Stimulated activated CD4-positive, alpha-beta T cell treated with anti-CD3 and anti-CD28 coated beads, Interleukin-1b, Interleukin-23, amount 100 ng/mL, for 4 hours (primary cell): ENCODE measurements around the gene C2CD2.
"Not testable (repeated sequence)": the region's sequence is repeated elsewhere in the genome, so short reads cannot be mapped to it uniquely, and the experiment has no call there.

Experiments used
- DNase-seq, 2 donors: peaks; one replicate each; pipeline ENCODE4 v3.0.0-alpha.2; 2020; ENCODE audit warnings: low read depth in 2 of 2

The C2CD2 gene

GRCh38 chr21:41975391-41976272, 21.8 kb upstream of the C2CD2 start:
- no peak for DNase-seq

- DNase-seq: no peak
These were observed 20.9 kb upstream of the C2CD2 start for GRCh38 chr21:41974752-41975053.

GRCh38 chr21:41973861-41974751, 20.3 kb upstream of the C2CD2 start:
- no peak for DNase-seq

- no peak for DNase-seq
These were observed 19.6 kb upstream of the C2CD2 start for GRCh38 chr21:41973427-41973831.

- no peak for DNase-seq
These were observed 18.8 kb upstream of the C2CD2 start for GRCh38 chr21:41972511-41973205.

GRCh38 chr21:41971891-41972290, 18.1 kb upstream of the C2CD2 start:
- DNase-seq: no peak

- no peak for DNase-seq
These were observed 17.2 kb upstream of the C2CD2 start for GRCh38 chr21:41970751-41971653.

- DNase-seq: no peak
These were observed 16.2 kb upstream of the C2CD2 start for GRCh38 chr21:41970106-41970391.

- no peak for DNase-seq
These were observed 13.9 kb upstream of the C2CD2 start for GRCh38 chr21:41967708-41968107.

GRCh38 chr21:41966872-41967621, 13.2 kb upstream of the C2CD2 start:
- DNase-seq: no peak

- DNase-seq: no peak
These were observed 12.4 kb upstream of the C2CD2 start for GRCh38 chr21:41966041-41966833.

GRCh38 chr21:41965461-41966013, 11.7 kb upstream of the C2CD2 start:
- DNase-seq: no peak

- no peak for DNase-seq
These were observed 11.2 kb upstream of the C2CD2 start for GRCh38 chr21:41965045-41965444.

GRCh38 chr21:41964171-41964570, 10.4 kb upstream of the C2CD2 start:
- no peak for DNase-seq

GRCh38 chr21:41962425-41962966, 8.7 kb upstream of the C2CD2 start:
- DNase-seq: no peak

GRCh38 chr21:41961753-41962152, 7.9 kb upstream of the C2CD2 start:
- no peak for DNase-seq

GRCh38 chr21:41961282-41961701, 7.5 kb upstream of the C2CD2 start:
- DNase-seq: no peak

- DNase-seq: no peak
These were observed 6.6 kb upstream of the C2CD2 start for GRCh38 chr21:41960386-41960785.

GRCh38 chr21:41959697-41960096, 5.9 kb upstream of the C2CD2 start:
- not testable (repeated sequence) for DNase-seq
